ENCODE measurements around the gene NCKAP5L. TPM values are rescaled to one million over a fixed set of nuclear protein-coding genes. Genes with fewer than 3 reads are reported as not detected.
"Not testable (repeated sequence)": the region's sequence is repeated elsewhere in the genome, so short reads cannot be mapped to it uniquely, and the experiment has no call there.

NCKAP5L gene
- polyA plus RNA-seq, 4 donors, result 0.45 to 7.0 (median 2.9) TPM

DNA sequence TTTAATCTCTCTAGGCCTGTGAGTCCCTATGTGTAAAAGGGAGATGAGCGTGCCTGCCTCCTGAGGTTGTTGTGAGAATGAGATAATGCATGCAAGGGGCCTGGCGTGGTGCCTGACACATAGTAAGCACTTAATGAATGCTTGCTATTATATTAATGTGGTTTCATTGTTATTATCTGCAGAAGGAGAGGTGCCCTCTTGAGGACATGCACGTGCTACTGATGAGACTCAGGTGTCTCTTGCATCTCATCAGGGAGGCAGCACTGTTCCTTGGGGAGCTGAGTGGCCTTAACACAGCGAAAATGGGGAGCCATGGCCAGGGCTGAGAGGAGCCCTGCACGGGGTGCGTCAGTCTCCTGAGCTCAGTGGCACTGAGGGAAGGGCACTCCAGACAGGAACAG is 44.6 kb upstream of the NCKAP5L start:
- Histone ChIP-seq H3K4me3 (ENCODE audit: low read depth in 1 of 3, low read length in 3 of 3) (no peak overlapping the region), H3K4me1 (ENCODE audit: control insufficient read depth in 3 of 3, insufficient read depth in 2 of 3, low read depth in 1 of 3, low read length in 2 of 3) (peaks cover 0 to 22% (median 0%) of the 10 kb centered on the region in 3 donors), H3K27me3 (ENCODE audit: control insufficient read depth in 3 of 3, insufficient read depth in 3 of 3, low read length in 3 of 3) (no peaks in the 10 kb centered on the region), H3K9me3 (ENCODE audit: control insufficient read depth in 2 of 2, insufficient read depth in 1 of 2, low read depth in 1 of 2, low read length in 1 of 2) (no peaks in the 10 kb centered on the region), H3K36me3 (ENCODE audit: control insufficient read depth in 3 of 3, insufficient read depth in 2 of 3, low read depth in 1 of 3, low read length in 3 of 3) (no peaks in the 10 kb centered on the region), H3K27ac (ENCODE audit: low read depth in 1 of 3, low read length in 2 of 3) (no peak overlapping the region)
- FAIRE-seq (no peak), DNase-seq (no peak)
- WGBS, 3 donors, result 72 to 82% (median 73%) methylated on average over 6 of the region's 6 CpGs

DNA sequence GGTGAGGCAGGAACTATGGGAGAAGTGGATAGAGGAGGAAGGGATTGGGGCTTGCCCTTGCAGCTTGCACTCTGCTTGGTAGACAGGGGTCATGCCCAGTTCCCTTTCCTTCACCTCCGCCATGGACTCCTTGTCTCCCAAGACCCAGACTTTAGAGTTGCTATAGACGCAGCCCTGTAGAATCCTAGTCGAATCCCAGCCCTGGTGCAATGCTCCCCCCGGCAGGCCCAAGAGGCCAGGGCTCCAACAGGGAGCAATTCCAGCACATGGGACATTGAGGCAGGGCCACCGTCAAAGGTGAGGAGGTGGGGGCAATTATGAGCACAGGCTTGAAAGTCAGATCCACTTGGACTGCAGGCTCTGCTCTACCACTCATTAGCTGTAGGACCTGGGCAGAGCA is 44.2 kb upstream of the NCKAP5L start:
- 90 to 100% (median 98%) methylated on average over 5 of the region's 5 CpGs for WGBS, 3 donors
- Histone ChIP-seq H3K9me3 (ENCODE audit: control insufficient read depth in 2 of 2, insufficient read depth in 1 of 2, low read depth in 1 of 2, low read length in 1 of 2) (no peaks in the 10 kb centered on the region), H3K27ac (ENCODE audit: low read depth in 1 of 3, low read length in 2 of 3) (no peak overlapping the region), H3K4me3 (ENCODE audit: low read depth in 1 of 3, low read length in 3 of 3) (no peak overlapping the region), H3K36me3 (ENCODE audit: control insufficient read depth in 3 of 3, insufficient read depth in 2 of 3, low read depth in 1 of 3, low read length in 3 of 3) (no peaks in the 10 kb centered on the region), H3K4me1 (ENCODE audit: control insufficient read depth in 3 of 3, insufficient read depth in 2 of 3, low read depth in 1 of 3, low read length in 2 of 3) (peaks cover 0 to 26% (median 1%) of the 10 kb centered on the region in 3 donors), H3K27me3 (ENCODE audit: control insufficient read depth in 3 of 3, insufficient read depth in 3 of 3, low read length in 3 of 3) (no peaks in the 10 kb centered on the region)
- DNase-seq (no peak), FAIRE-seq (no peak)

DNA sequence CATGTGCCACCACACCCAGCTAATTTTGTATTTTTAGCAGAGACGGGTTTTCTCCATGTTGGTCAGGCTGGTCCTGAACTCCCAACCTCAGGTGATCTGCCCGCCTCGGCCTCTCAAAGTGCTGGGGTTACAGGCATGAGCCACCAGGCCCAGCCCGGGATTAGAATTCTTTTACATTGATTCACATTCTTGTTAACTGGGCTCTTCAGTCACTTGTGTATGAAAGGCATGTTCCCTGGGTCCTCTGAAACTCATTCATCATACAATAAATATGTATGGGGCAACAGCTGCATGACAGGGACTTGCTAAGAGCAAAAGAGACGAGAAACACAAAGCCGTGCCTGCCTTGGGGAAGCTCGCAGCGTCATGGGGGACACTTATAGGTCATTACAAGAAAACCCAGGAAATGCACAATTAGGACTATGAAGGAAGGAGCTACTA is 43.6 kb upstream of the NCKAP5L start:
- not testable (repeated sequence) for H3K4me3 ChIP-seq (ENCODE audit: low read depth in 1 of 3, low read length in 3 of 3); FAIRE-seq; H3K36me3 ChIP-seq (ENCODE audit: control insufficient read depth in 3 of 3, insufficient read depth in 2 of 3, low read depth in 1 of 3, low read length in 3 of 3); H3K9me3 ChIP-seq (ENCODE audit: control insufficient read depth in 2 of 2, insufficient read depth in 1 of 2, low read depth in 1 of 2, low read length in 1 of 2); DNase-seq; H3K27me3 ChIP-seq (ENCODE audit: control insufficient read depth in 3 of 3, insufficient read depth in 3 of 3, low read length in 3 of 3); H3K27ac ChIP-seq (ENCODE audit: low read depth in 1 of 3, low read length in 2 of 3)
- WGBS, 3 donors, result 90 to 92% (median 92%) methylated on average over 8 of the region's 8 CpGs
- H3K4me1 ChIP-seq (ENCODE audit: control insufficient read depth in 3 of 3, insufficient read depth in 2 of 3, low read depth in 1 of 3, low read length in 2 of 3), result peaks cover 0 to 32% (median 1%) of the 10 kb centered on the region in 3 donors

DNA sequence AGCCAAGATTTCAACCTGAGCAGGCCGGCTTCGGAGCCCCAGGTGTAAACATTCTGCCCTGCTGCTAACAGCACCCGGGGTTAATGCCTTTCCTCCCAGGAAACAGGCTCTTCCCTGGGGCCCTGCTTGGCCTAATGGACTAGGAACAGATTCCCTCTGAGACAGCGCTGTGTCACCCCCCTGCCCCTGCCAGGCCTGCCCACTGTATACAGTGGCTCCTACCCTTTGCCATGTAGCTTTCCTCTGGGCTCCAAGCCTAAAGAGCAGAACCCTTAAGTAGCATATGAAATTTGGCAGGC is 43.0 kb upstream of the NCKAP5L start:
- no peak overlapping the region for H3K27ac ChIP-seq (ENCODE audit: low read depth in 1 of 3, low read length in 2 of 3)
- no peaks in the 10 kb centered on the region for H3K36me3 ChIP-seq (ENCODE audit: control insufficient read depth in 3 of 3, insufficient read depth in 2 of 3, low read depth in 1 of 3, low read length in 3 of 3)
- H3K4me3 ChIP-seq (ENCODE audit: low read depth in 1 of 3, low read length in 3 of 3), result no peak overlapping the region
- H3K4me1 ChIP-seq (ENCODE audit: control insufficient read depth in 3 of 3, insufficient read depth in 2 of 3, low read depth in 1 of 3, low read length in 2 of 3), result peaks cover 0 to 33% (median 1%) of the 10 kb centered on the region in 3 donors
- no peaks in the 10 kb centered on the region for H3K9me3 ChIP-seq (ENCODE audit: control insufficient read depth in 2 of 2, insufficient read depth in 1 of 2, low read depth in 1 of 2, low read length in 1 of 2)
- no peak for FAIRE-seq
- H3K27me3 ChIP-seq (ENCODE audit: control insufficient read depth in 3 of 3, insufficient read depth in 3 of 3, low read length in 3 of 3), result no peaks in the 10 kb centered on the region
- WGBS, 3 donors, result 74 to 94% (median 89%) methylated on average over 4 of the region's 4 CpGs
- DNase-seq, result no peak

DNA sequence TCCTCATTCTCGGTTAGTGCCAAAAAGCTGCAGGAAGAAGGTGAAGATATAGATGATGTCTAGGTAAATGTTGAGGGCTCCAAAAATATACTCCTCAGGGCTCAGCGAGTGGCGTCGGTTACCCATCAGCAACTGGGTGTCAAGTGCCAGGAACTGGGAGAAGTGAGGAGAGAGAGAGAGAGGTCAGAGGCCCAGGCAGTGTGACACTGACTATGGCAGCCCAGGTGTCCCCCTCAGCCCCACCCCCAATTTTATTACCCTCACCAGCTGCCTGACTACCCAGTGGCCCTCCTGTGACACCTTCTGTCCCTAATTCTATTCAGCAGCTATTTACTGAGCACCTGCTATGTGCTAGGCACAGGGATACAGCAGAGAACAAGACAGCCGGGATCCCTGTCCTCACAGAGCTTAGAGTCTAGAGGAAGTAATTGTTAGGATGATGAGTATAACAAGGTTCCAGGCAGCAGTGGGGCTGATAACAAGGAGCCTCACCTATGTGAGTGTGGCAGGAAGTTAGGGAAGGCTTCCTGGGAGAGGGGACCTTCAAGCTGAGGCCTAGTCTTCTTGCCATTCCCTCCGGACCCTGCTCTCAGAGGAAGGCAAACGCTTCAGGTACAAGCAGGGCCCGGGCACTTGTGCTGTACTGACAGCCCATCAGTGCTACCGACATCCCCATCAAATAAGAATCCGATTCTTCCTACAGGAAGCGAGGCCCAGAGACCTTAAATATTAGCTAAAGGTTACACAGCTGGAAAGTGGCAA is 42.5 kb upstream of the NCKAP5L start:
- FAIRE-seq (no peak), DNase-seq (no peak)
- no peak overlapping the region for H3K27ac ChIP-seq (ENCODE audit: low read depth in 1 of 3, low read length in 2 of 3)
- WGBS, 3 donors, result 91 to 93% (median 93%) methylated on average over 11 of the region's 11 CpGs
- H3K4me1 ChIP-seq (ENCODE audit: control insufficient read depth in 3 of 3, insufficient read depth in 2 of 3, low read depth in 1 of 3, low read length in 2 of 3), result peaks cover 0 to 33% (median 1%) of the 10 kb centered on the region in 3 donors
- no peaks in the 10 kb centered on the region for H3K27me3 ChIP-seq (ENCODE audit: control insufficient read depth in 3 of 3, insufficient read depth in 3 of 3, low read length in 3 of 3)
- H3K9me3 ChIP-seq (ENCODE audit: control insufficient read depth in 2 of 2, insufficient read depth in 1 of 2, low read depth in 1 of 2, low read length in 1 of 2), result no peaks in the 10 kb centered on the region
- H3K36me3 ChIP-seq (ENCODE audit: control insufficient read depth in 3 of 3, insufficient read depth in 2 of 3, low read depth in 1 of 3, low read length in 3 of 3), result no peaks in the 10 kb centered on the region
- no peak overlapping the region for H3K4me3 ChIP-seq (ENCODE audit: low read depth in 1 of 3, low read length in 3 of 3)

DNA sequence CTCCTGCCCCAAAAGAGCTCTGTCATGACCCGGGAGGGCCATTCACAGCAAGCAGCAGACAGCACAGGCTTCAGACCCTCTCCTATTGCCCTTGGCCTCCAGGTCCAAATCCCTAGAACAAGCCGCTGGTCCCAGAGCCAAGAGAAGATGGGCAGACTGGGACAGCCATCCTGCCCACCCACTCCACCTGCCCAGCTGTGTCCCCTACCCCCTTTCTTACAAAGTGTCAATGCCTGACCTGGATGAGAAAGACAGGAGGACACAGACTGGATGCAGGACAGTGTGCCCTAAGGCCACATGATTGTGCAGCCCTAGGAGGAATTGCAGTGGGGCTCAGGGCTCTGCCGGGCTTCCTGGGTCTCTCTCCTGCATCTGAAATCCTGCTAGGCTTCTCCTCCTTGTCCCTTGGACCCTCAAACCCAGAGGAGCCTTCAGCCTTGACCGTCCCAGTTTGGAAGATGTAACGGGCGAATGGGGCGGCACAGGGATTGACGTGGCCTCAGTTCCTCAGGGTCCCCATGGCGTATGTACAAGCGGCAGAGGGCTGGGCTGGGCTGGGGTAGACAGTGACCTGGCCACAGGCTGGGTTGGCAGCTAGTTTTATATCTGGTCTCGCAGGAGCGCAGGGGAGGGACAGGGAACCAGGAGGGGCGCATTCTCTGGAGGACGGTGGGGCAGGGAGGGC is 41.7 kb upstream of the NCKAP5L start:
- H3K4me3 ChIP-seq (ENCODE audit: low read depth in 1 of 3, low read length in 3 of 3), result no peak overlapping the region
- H3K4me1 ChIP-seq (ENCODE audit: control insufficient read depth in 3 of 3, insufficient read depth in 2 of 3, low read depth in 1 of 3, low read length in 2 of 3), result peaks cover 0 to 33% (median 1%) of the 10 kb centered on the region in 3 donors
- no peak for FAIRE-seq
- H3K27me3 ChIP-seq (ENCODE audit: control insufficient read depth in 3 of 3, insufficient read depth in 3 of 3, low read length in 3 of 3), result no peaks in the 10 kb centered on the region
- WGBS, 3 donors, result 88 to 91% (median 90%) methylated on average over 14 of the region's 14 CpGs
- peak overlapping the region in 2 of 3 donors; percentile 0 to 38 for H3K27ac ChIP-seq (ENCODE audit: low read depth in 1 of 3, low read length in 2 of 3)
- no peaks in the 10 kb centered on the region for H3K36me3 ChIP-seq (ENCODE audit: control insufficient read depth in 3 of 3, insufficient read depth in 2 of 3, low read depth in 1 of 3, low read length in 3 of 3)
- DNase-seq, result no peak
- H3K9me3 ChIP-seq (ENCODE audit: control insufficient read depth in 2 of 2, insufficient read depth in 1 of 2, low read depth in 1 of 2, low read length in 1 of 2), result no peaks in the 10 kb centered on the region

- peaks cover 0 to 33% (median 1%) of the 10 kb centered on the region in 3 donors for H3K4me1 ChIP-seq (ENCODE audit: control insufficient read depth in 3 of 3, insufficient read depth in 2 of 3, low read depth in 1 of 3, low read length in 2 of 3)
- no peak for FAIRE-seq
- H3K27ac ChIP-seq (ENCODE audit: low read depth in 1 of 3, low read length in 2 of 3), result peak overlapping the region in 2 of 3 donors; percentile 38 to 55
These were observed 41.0 kb upstream of the NCKAP5L start for GRCh38 chr12:49868952-49869815.

DNA sequence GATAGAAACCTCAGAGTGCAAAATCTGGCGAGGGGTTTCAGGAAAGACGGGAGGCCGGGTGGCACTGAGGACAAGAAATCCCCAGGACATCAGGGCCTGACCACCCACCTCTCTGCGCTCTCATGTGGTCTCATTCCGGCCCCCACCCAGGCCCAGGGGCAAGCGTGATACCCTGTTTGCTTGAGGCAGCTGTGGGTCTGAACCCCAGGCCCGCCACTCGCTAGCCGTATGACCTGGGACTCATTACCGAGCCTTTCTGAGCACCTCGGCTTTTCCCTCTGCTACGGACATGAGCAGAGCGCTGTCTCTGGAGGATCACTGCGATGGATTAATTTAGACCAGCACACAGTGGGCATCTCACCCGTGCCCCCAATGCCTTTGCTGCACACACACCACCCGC is 40.2 kb upstream of the NCKAP5L start:
- Histone ChIP-seq H3K36me3 (ENCODE audit: control insufficient read depth in 3 of 3, insufficient read depth in 2 of 3, low read depth in 1 of 3, low read length in 3 of 3) (no peaks in the 10 kb centered on the region), H3K27ac (ENCODE audit: low read depth in 1 of 3, low read length in 2 of 3) (peak overlapping the region in 2 of 3 donors; percentile 38 to 55), H3K9me3 (ENCODE audit: control insufficient read depth in 2 of 2, insufficient read depth in 1 of 2, low read depth in 1 of 2, low read length in 1 of 2) (no peaks in the 10 kb centered on the region), H3K4me1 (ENCODE audit: control insufficient read depth in 3 of 3, insufficient read depth in 2 of 3, low read depth in 1 of 3, low read length in 2 of 3) (peaks cover 0 to 38% (median 1%) of the 10 kb centered on the region in 3 donors), H3K27me3 (ENCODE audit: control insufficient read depth in 3 of 3, insufficient read depth in 3 of 3, low read length in 3 of 3) (no peaks in the 10 kb centered on the region), H3K4me3 (ENCODE audit: low read depth in 1 of 3, low read length in 3 of 3) (no peak overlapping the region)
- no peak for FAIRE-seq
- no peak for DNase-seq
- 83 to 90% (median 85%) methylated on average over 14 to 16 of the region's 16 CpGs for WGBS, 3 donors

More at GRCh38 chr12:49868952-49869815, 41.0 kb upstream of the NCKAP5L start:
- DNase-seq, result peak; percentile 21 to 75
- Histone ChIP-seq H3K4me3 (ENCODE audit: low read depth in 1 of 3, low read length in 3 of 3) (no peak overlapping the region), H3K27me3 (ENCODE audit: control insufficient read depth in 3 of 3, insufficient read depth in 3 of 3, low read length in 3 of 3) (no peaks in the 10 kb centered on the region), H3K36me3 (ENCODE audit: control insufficient read depth in 3 of 3, insufficient read depth in 2 of 3, low read depth in 1 of 3, low read length in 3 of 3) (no peaks in the 10 kb centered on the region), H3K9me3 (ENCODE audit: control insufficient read depth in 2 of 2, insufficient read depth in 1 of 2, low read depth in 1 of 2, low read length in 1 of 2) (no peaks in the 10 kb centered on the region)
- 24 to 37% (median 37%) methylated on average over 14 to 16 of the region's 16 CpGs for WGBS, 3 donors
